Neural progenitor cell (in vitro differentiated cells): ENCODE results near the gene SOX21. TPM values are rescaled to one million over a fixed set of nuclear protein-coding genes. Genes with fewer than 3 reads are reported as not detected.

Experiments used
- DNase-seq: peaks from one replicate; pipeline ENCODE4 v3.0.0-alpha.2; 2016; ENCODE audit warnings: low spot score
- H2AFZ ChIP-seq: fragments of 200-600 bp; sonication (generic); replicated peaks from 2 replicates; pipeline ENCODE4 v1.6.1; 2016; ENCODE audit warnings: antibody characterized with exemption
- H3F3A ChIP-seq: fragments of 200-600 bp; sonication (generic); 2 replicates; pipeline ENCODE4 v1.6.1; 2016; ENCODE audit warnings: antibody characterized with exemption, low read depth
- H3K27ac ChIP-seq: fragments of 200-600 bp; sonication (generic); 2 replicates; pipeline ENCODE4 v1.5.1; 2016; ENCODE audit warnings: mild to moderate bottlenecking
- H3K27me3 ChIP-seq: fragments of 200-600 bp; sonication (generic); 2 replicates; pipeline ENCODE4 v1.6.1; 2016; ENCODE audit warnings: mild to moderate bottlenecking, moderate library complexity
- H3K36me3 ChIP-seq: fragments of 200-600 bp; sonication (generic); 2 replicates; pipeline ENCODE4 v1.5.1; 2016
- H3K4me1 ChIP-seq: fragments of 200-600 bp; sonication (generic); 2 replicates; pipeline ENCODE4 v1.6.1; 2016; ENCODE audit warnings: mixed run types
- H3K4me2 ChIP-seq: fragments of 200-600 bp; sonication (generic); 2 replicates; pipeline ENCODE4 v1.6.1; 2016
- H3K4me3 ChIP-seq: fragments of 200-600 bp; sonication (generic); 2 replicates; pipeline ENCODE4 v1.5.1; 2016
- H3K79me2 ChIP-seq: fragments of 200-600 bp; sonication (generic); 2 replicates; pipeline ENCODE4 v1.6.1; 2016; ENCODE audit warnings: low read depth
- H3K9ac ChIP-seq: fragments of 200-600 bp; sonication (generic); 2 replicates; pipeline ENCODE4 v1.6.1; 2016
- H3K9me3 ChIP-seq: fragments of 200-600 bp; sonication (generic); 2 replicates; pipeline ENCODE4 v1.5.1; 2016; ENCODE audit warnings: low read depth
- H4K20me1 ChIP-seq: fragments of 200-600 bp; sonication (generic); 2 replicates; pipeline ENCODE4 v1.6.1; 2016; ENCODE audit warnings: low read depth
- H3K27ac Mint-ChIP-seq: 3 replicates; pipeline ENCODE4 v1.8.0; 2021; ENCODE audit warnings: mixed read lengths
- H3K27me3 Mint-ChIP-seq: 2 replicates; pipeline ENCODE4 v1.8.0; 2022; ENCODE audit warnings: low read depth, mild to moderate bottlenecking, inconsistent platforms, moderate library complexity, mixed read lengths; ENCODE audit not compliant: insufficient read depth
- H3K36me3 Mint-ChIP-seq: 3 replicates; pipeline ENCODE4 v1.8.0; 2021; ENCODE audit warnings: mixed read lengths
- H3K4me1 Mint-ChIP-seq: 3 replicates; pipeline ENCODE4 v1.8.0; 2021; ENCODE audit warnings: mixed read lengths
- H3K4me3 Mint-ChIP-seq: 3 replicates; pipeline ENCODE4 v1.8.0; 2021; ENCODE audit warnings: mild to moderate bottlenecking, moderate library complexity, mixed read lengths
- H3K9me3 Mint-ChIP-seq: 3 replicates; pipeline ENCODE4 v1.8.0; 2020; ENCODE audit warnings: mixed read lengths
- CTCF ChIP-seq: fragments of 200-600 bp; sonication (generic); IDR thresholded peaks from 2 replicates; pipeline ENCODE4 v1.5.1; 2017; ENCODE audit warnings: antibody characterized with exemption, mild to moderate bottlenecking
- EZH2 ChIP-seq: fragments of 200-600 bp; sonication (generic); IDR thresholded peaks from 2 replicates; pipeline ENCODE4 v1.6.1; 2017; ENCODE audit warnings: antibody characterized with exemption, mild to moderate bottlenecking, moderate library complexity
- EZH2phosphoT487 ChIP-seq: fragments of 200-600 bp; sonication (generic); IDR thresholded peaks from 2 replicates; pipeline ENCODE4 v1.6.1; 2017; ENCODE audit warnings: antibody characterized with exemption
- total RNA-seq: library from RNA; depleted of rRNA; stranded (reverse); fragments of >200 nt; gene quantifications from 2 replicates; pipeline ENCODE4 v1.2.3, GENCODE V29; 2015; ENCODE audit warnings: low replicate concordance

Gene SOX21
- total RNA-seq, 1 donor from 2014 or later, result 94.7 TPM

GRCh38 chr13:94700536-94700935 lies 11.8 kb downstream of the SOX21 start:
- Histone ChIP-seq H2AFZ (no peak overlapping the region), H3K4me3 (no peak overlapping the region), H3K36me3 (no peaks in the 10 kb centered on the region), H3F3A (peaks cover 32% of the 10 kb centered on the region), H3K27me3 (peaks cover 45% of the 10 kb centered on the region), H3K4me1 (peaks cover 10% of the 10 kb centered on the region), H3K9ac (no peak overlapping the region), H3K9me3 (no peaks in the 10 kb centered on the region), H3K4me2 (no peak overlapping the region), H4K20me1 (no peaks in the 10 kb centered on the region), H3K79me2 (peaks cover 7% of the 10 kb centered on the region), H3K27ac (no peak overlapping the region)
- no peak overlapping the region for H3K4me3 Mint-ChIP-seq
- TF ChIP-seq EZH2phosphoT487 (no peak), EZH2 (no peak), CTCF (no peak)
- H3K27me3 Mint-ChIP-seq, result peaks cover 39% of the 10 kb centered on the region
- H3K4me1 Mint-ChIP-seq, result peaks cover 28% of the 10 kb centered on the region
- H3K27ac Mint-ChIP-seq, result no peak overlapping the region
- H3K9me3 Mint-ChIP-seq, result peaks cover 35% of the 10 kb centered on the region
- DNase-seq, result no peak
- peaks cover 7% of the 10 kb centered on the region for H3K36me3 Mint-ChIP-seq

- Histone ChIP-seq H3F3A (peaks cover 28% of the 10 kb centered on the region), H3K79me2 (peaks cover 3% of the 10 kb centered on the region), H3K27me3 (peaks cover 45% of the 10 kb centered on the region), H3K27ac (no peak overlapping the region), H3K4me1 (peaks cover 8% of the 10 kb centered on the region), H4K20me1 (no peaks in the 10 kb centered on the region), H2AFZ (no peak overlapping the region), H3K4me3 (no peak overlapping the region), H3K36me3 (no peaks in the 10 kb centered on the region), H3K9ac (no peak overlapping the region), H3K4me2 (no peak overlapping the region), H3K9me3 (no peaks in the 10 kb centered on the region)
- no peak for DNase-seq
- Mint-ChIP-seq H3K9me3 (peaks cover 32% of the 10 kb centered on the region), H3K4me3 (no peak overlapping the region), H3K27ac (no peak overlapping the region), H3K27me3 (peaks cover 35% of the 10 kb centered on the region), H3K4me1 (peaks cover 24% of the 10 kb centered on the region), H3K36me3 (peaks cover 7% of the 10 kb centered on the region)
- no peak for TF ChIP-seq EZH2
- TF ChIP-seq CTCF, result no peak
- no peak for TF ChIP-seq EZH2phosphoT487
Measured at GRCh38 chr13:94700051-94700535, 12.3 kb downstream of the SOX21 start.

GRCh38 chr13:94696171-94696570 lies 16.2 kb downstream of the SOX21 start:
- Mint-ChIP-seq H3K27me3 (peaks cover 13% of the 10 kb centered on the region), H3K36me3 (no peaks in the 10 kb centered on the region), H3K9me3 (peaks cover 14% of the 10 kb centered on the region), H3K4me3 (no peak overlapping the region), H3K27ac (no peak overlapping the region), H3K4me1 (peaks cover 9% of the 10 kb centered on the region)
- no peaks in the 10 kb centered on the region for H3K36me3 ChIP-seq
- no peak overlapping the region for H3K4me2 ChIP-seq
- H3K79me2 ChIP-seq, result no peaks in the 10 kb centered on the region
- H3K27ac ChIP-seq, result no peak overlapping the region
- no peak overlapping the region for H3K9ac ChIP-seq
- no peak for DNase-seq
- no peak overlapping the region for H3K4me3 ChIP-seq
- TF ChIP-seq CTCF, result no peak
- TF ChIP-seq EZH2phosphoT487, result no peak
- TF ChIP-seq EZH2, result no peak
- H2AFZ ChIP-seq, result no peak overlapping the region
- no peaks in the 10 kb centered on the region for H4K20me1 ChIP-seq
- no peaks in the 10 kb centered on the region for H3K9me3 ChIP-seq
- peaks cover 8% of the 10 kb centered on the region for H3K4me1 ChIP-seq
- H3F3A ChIP-seq, result no peaks in the 10 kb centered on the region
- H3K27me3 ChIP-seq, result peaks cover 10% of the 10 kb centered on the region
